OCI-LY7 (cell line): ENCODE measurements around the gene RREB1.

Source experiments
- EZH2phosphoT487 ChIP-seq: fragments of 200-600 bp; sonication (generic); IDR thresholded peaks from 2 replicates; pipeline ENCODE4 v1.6.1; 2018; ENCODE audit warnings: low read depth, borderline replicate concordance, mild to moderate bottlenecking, mixed run types, antibody characterized with exemption, low read length, moderate library complexity, mixed read lengths
- TF ChIP-seq, protein P1 (sequence below): fragments of 200-600 bp; sonication (generic); conservative IDR thresholded peaks from 2 replicates; pipeline ENCODE4 v1.5.1; 2014; ENCODE audit warnings: mild to moderate bottlenecking, antibody characterized with exemption, low read length, moderate library complexity, mixed read lengths

DNA sequence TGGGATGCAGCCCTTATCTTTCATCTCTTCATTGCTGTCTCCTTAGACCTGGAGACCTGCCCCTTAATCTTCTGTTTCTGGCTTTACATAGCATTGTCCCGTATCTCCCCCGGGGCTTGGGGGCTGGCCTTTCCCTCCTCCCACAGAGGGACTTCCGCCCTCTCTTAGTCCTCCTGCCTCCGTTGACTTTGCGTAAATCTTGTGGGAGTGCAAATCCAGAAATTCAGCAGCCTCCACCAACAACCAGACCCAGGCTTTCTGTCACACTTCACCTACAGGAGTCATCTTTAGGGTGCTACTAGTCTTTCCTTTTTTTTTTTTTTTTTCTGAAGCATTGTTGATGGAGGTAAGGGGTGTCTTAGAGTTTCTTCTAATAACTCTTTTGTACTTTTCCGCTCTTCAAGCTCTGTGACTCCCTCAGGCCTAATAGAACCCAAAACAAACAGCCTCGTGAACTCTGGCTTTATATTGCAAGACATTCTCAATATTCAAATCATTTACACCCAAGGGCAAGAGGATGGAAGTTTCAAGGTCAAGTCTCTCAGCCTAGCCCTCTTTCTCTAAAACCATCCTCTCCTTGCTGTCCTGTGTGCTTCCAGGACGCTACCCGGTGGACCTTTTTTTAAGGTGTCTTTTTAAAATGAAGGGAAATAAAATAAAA, 66.2 kb downstream of the RREB1 start:
- TF ChIP-seq, protein P1, sequence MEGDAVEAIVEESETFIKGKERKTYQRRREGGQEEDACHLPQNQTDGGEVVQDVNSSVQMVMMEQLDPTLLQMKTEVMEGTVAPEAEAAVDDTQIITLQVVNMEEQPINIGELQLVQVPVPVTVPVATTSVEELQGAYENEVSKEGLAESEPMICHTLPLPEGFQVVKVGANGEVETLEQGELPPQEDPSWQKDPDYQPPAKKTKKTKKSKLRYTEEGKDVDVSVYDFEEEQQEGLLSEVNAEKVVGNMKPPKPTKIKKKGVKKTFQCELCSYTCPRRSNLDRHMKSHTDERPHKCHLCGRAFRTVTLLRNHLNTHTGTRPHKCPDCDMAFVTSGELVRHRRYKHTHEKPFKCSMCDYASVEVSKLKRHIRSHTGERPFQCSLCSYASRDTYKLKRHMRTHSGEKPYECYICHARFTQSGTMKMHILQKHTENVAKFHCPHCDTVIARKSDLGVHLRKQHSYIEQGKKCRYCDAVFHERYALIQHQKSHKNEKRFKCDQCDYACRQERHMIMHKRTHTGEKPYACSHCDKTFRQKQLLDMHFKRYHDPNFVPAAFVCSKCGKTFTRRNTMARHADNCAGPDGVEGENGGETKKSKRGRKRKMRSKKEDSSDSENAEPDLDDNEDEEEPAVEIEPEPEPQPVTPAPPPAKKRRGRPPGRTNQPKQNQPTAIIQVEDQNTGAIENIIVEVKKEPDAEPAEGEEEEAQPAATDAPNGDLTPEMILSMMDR = no peak
- no peak for TF ChIP-seq EZH2phosphoT487
